Cardiac muscle cell (in vitro differentiated cells and primary cell): Measurements from ENCODE around the gene SETBP1. TPM values are rescaled to one million over a fixed set of nuclear protein-coding genes. Genes with fewer than 3 reads are reported as not detected.

Experiments
- DNase-seq, 2 donors: peaks; one replicate each; pipeline versions ENCODE4 v3.0.0 to v3.0.0-alpha.2; 2010 to 2017; ENCODE audit warnings: low read depth in 1 of 2, low spot score in 1 of 2
- H3K27ac ChIP-seq: fragments of 200-600 bp; sonication (generic); 2 replicates; pipeline ENCODE4 v1.5.1; 2016
- H3K27me3 ChIP-seq: fragments of 200-600 bp; sonication (generic); 2 replicates; pipeline ENCODE4 v1.6.0; 2016; ENCODE audit warnings: control low read depth
- H3K36me3 ChIP-seq: fragments of 200-600 bp; sonication (generic); 2 replicates; pipeline ENCODE4 v1.5.1; 2016; ENCODE audit warnings: control low read depth
- H3K4me1 ChIP-seq: fragments of 200-600 bp; sonication (generic); 2 replicates; pipeline ENCODE4 v1.8.1; 2017; ENCODE audit warnings: low read depth, mild to moderate bottlenecking, mixed run types
- H3K4me3 ChIP-seq: fragments of 200-600 bp; sonication (generic); 2 replicates; pipeline ENCODE4 v1.5.1; 2016; ENCODE audit warnings: mild to moderate bottlenecking
- H3K9me3 ChIP-seq: fragments of 200-600 bp; sonication (generic); 2 replicates; pipeline ENCODE4 v1.5.1; 2017; ENCODE audit warnings: low read depth, mild to moderate bottlenecking, control low read depth
- CTCF ChIP-seq: IDR thresholded peaks from 2 replicates; pipeline ENCODE4 v1.5.1; 2012; ENCODE audit warnings: low read depth, mild to moderate bottlenecking, low read length
- polyA plus RNA-seq: library from polyadenylated mRNA; unstranded; fragments of >200 nt; fragmentation: Nextera tagmentation; extraction: Ambion mirVana; gene quantifications from 2 replicates; pipeline ENCODE4 v1.2.1, GENCODE V29; 2016
- total RNA-seq: library from RNA; depleted of rRNA; stranded (reverse); fragments of >200 nt; gene quantifications from 2 replicates; pipeline ENCODE4 v1.2.3, GENCODE V29; 2016

SETBP1 gene
- total and polyA plus RNA-seq, 2 experiments from 2014 or later: 6.3 to 30.6 TPM

GRCh38 chr18:44712025-44712424, 31.3 kb downstream of the SETBP1 start:
- Histone ChIP-seq H3K9me3 (no peaks in the 10 kb centered on the region), H3K4me3 (no peak overlapping the region), H3K27ac (no peak overlapping the region), H3K4me1 (no peaks in the 10 kb centered on the region), H3K27me3 (no peaks in the 10 kb centered on the region), H3K36me3 (no peaks in the 10 kb centered on the region)
- DNase-seq: no peak
- TF ChIP-seq CTCF: no peak

GRCh38 chr18:44713435-44713834, 32.7 kb downstream of the SETBP1 start:
- no peaks in the 10 kb centered on the region for H3K27me3 ChIP-seq
- no peaks in the 10 kb centered on the region for H3K4me1 ChIP-seq
- DNase-seq: no peak
- H3K36me3 ChIP-seq: no peaks in the 10 kb centered on the region
- no peak overlapping the region for H3K27ac ChIP-seq
- no peak for TF ChIP-seq CTCF
- no peaks in the 10 kb centered on the region for H3K9me3 ChIP-seq
- H3K4me3 ChIP-seq: no peak overlapping the region

DNA sequence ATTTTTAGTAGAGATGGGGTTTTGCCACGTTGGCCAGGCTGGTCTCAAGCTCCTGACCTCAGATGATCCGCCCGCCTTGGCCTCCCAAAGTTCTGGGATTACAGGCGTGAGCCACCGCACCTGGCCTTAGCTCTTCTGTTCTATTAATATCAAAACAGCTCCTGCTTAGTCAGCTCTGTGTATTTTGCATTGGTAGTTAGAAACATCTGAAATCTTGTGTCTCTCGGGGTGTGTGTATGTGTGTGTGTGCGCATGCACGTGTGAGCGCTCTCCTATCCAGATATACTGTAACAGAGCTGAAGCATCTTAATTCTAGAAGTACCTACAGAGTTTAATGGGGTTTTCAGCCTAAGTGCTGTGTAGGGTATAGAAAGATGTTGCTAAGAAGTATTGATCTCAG, 33.7 kb downstream of the SETBP1 start:
- DNase-seq: no peak
- Histone ChIP-seq H3K4me1 (no peaks in the 10 kb centered on the region), H3K4me3 (no peak overlapping the region), H3K9me3 (no peaks in the 10 kb centered on the region), H3K36me3 (no peaks in the 10 kb centered on the region), H3K27ac (no peak overlapping the region), H3K27me3 (no peaks in the 10 kb centered on the region)
- no peak for TF ChIP-seq CTCF

- Histone ChIP-seq H3K9me3 (no peaks in the 10 kb centered on the region), H3K36me3 (no peaks in the 10 kb centered on the region), H3K4me1 (no peaks in the 10 kb centered on the region), H3K4me3 (no peak overlapping the region), H3K27me3 (no peaks in the 10 kb centered on the region), H3K27ac (no peak overlapping the region)
- peak in 1 of 2 donors; percentile 43 for DNase-seq
- TF ChIP-seq CTCF: no peak
Measured at GRCh38 chr18:44715245-44715644, 34.6 kb downstream of the SETBP1 start.

- no peaks in the 10 kb centered on the region for H3K9me3 ChIP-seq
- no peaks in the 10 kb centered on the region for H3K27me3 ChIP-seq
- TF ChIP-seq CTCF: no peak
- H3K36me3 ChIP-seq: no peaks in the 10 kb centered on the region
- no peak for DNase-seq
- H3K27ac ChIP-seq: no peak overlapping the region
- no peaks in the 10 kb centered on the region for H3K4me1 ChIP-seq
- no peak overlapping the region for H3K4me3 ChIP-seq
Measured at GRCh38 chr18:44715842-44716241, 35.2 kb downstream of the SETBP1 start.

DNA sequence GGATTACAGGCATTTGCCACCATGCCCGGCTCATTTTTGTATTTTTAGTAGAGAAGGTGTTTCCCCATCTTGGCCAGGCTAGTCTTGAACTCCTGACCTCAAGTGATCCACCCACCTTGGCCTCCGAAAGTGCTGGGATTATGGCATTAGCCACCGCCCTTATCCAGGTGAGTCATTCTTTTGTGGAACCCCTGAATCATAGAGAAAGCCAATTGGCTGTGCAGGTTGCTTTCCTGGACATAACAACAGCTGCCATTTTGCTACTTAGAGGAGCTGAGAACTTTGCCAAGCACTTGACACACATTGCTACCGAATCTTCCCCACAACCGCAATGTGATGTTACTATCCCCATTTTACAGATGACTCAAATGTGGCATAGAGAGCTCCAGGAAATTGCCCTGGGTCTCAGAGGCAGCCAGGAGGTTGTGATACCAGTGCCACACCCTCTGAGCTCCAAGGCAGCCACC, 36.0 kb downstream of the SETBP1 start:
- no peaks in the 10 kb centered on the region for H3K27me3 ChIP-seq
- H3K4me1 ChIP-seq: no peaks in the 10 kb centered on the region
- H3K27ac ChIP-seq: no peak overlapping the region
- no peak for TF ChIP-seq CTCF
- no peak for DNase-seq
- H3K4me3 ChIP-seq: no peak overlapping the region
- H3K9me3 ChIP-seq: no peaks in the 10 kb centered on the region
- H3K36me3 ChIP-seq: no peaks in the 10 kb centered on the region
